Breast epithelium (tissue), 3 donors: ENCODE results near the gene ZNF561.

Source experiments
- POLR2A ChIP-seq: fragments of 450-650 bp; IDR thresholded peaks from one replicate; pipeline ENCODE4 v1.6.1; 2016; ENCODE audit warnings: antibody characterized with exemption, mild to moderate bottlenecking, moderate library complexity
- TF ChIP-seq, protein P1 (sequence below), 3 donors: fragments of 450-650 bp; IDR thresholded peaks; one replicate each; pipeline ENCODE4 v1.5.1; 2016 to 2017; ENCODE audit warnings: antibody characterized with exemption in 3 of 3, mild to moderate bottlenecking in 3 of 3, moderate library complexity in 3 of 3

DNA sequence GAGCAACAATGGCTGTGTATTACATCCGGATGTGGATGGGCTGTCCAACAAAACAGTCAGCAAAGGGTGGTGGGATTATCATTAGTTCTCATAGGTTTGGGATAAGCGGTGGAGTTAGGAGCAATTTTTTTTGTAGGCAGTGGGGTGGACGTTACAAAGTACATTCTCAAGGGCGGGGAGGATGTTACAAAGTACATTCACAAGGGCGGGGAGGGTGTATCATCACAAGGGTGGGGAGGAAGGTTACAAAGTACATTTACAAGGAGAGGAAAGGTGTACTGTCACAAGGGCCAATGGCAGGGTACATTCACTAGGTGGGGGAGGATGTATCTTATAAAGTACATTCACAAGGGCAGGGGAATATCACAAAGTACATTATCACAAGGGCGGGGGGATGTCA lies 20.8 kb upstream of the ZNF561 start:
- TF ChIP-seq POLR2A = no peak
- TF ChIP-seq, protein P1, sequence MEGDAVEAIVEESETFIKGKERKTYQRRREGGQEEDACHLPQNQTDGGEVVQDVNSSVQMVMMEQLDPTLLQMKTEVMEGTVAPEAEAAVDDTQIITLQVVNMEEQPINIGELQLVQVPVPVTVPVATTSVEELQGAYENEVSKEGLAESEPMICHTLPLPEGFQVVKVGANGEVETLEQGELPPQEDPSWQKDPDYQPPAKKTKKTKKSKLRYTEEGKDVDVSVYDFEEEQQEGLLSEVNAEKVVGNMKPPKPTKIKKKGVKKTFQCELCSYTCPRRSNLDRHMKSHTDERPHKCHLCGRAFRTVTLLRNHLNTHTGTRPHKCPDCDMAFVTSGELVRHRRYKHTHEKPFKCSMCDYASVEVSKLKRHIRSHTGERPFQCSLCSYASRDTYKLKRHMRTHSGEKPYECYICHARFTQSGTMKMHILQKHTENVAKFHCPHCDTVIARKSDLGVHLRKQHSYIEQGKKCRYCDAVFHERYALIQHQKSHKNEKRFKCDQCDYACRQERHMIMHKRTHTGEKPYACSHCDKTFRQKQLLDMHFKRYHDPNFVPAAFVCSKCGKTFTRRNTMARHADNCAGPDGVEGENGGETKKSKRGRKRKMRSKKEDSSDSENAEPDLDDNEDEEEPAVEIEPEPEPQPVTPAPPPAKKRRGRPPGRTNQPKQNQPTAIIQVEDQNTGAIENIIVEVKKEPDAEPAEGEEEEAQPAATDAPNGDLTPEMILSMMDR (IDR thresholded peaks at IDR 0.05) = no peak
